Measurements from ENCODE around the gene PGM2. TPM values are rescaled to one million over a fixed set of nuclear protein-coding genes. Genes with fewer than 3 reads are reported as not detected.

Gene PGM2
- total RNA-seq, result 8.3 and 13.0 TPM in 2 replicates

GRCh38 chr4:37826295-37827029 is at the start of gene PGM2:
Gene PGM2 (plus strand): TSS chr4:37826686. CDS start chr4:37826733, 47 bp downstream.

GRCh38 chr4:37890801-37891259 is 64.3 kb downstream of the PGM2 start, which contains the start of gene TBC1D1:
Gene TBC1D1 (plus strand): TSS chr4:37891084. CDS start chr4:37902096, 11,012 bp downstream.

Other genes starting within 250 kb of the PGM2 start
- 79.1 and 88.8 TPM in 2 replicates for gene RELL1, start 140.3 kb upstream of the PGM2 start, total RNA-seq
- gene TBC1D1, start 64.4 kb downstream of the PGM2 start, total RNA-seq, result 66.3 and 84.5 TPM in 2 replicates
- gene PTTG2, start 133.7 kb downstream of the PGM2 start, total RNA-seq, result not detected in 2 replicates

Data from hair follicle dermal papilla cell (primary cell).